ENCODE results near the gene OXNAD1. TPM values are rescaled to one million over a fixed set of nuclear protein-coding genes. Genes with fewer than 3 reads are reported as not detected.

Gene OXNAD1
- total and polyA plus RNA-seq, 2 experiments from 2014 or later, result 9.8 to 10.8 TPM

DNA sequence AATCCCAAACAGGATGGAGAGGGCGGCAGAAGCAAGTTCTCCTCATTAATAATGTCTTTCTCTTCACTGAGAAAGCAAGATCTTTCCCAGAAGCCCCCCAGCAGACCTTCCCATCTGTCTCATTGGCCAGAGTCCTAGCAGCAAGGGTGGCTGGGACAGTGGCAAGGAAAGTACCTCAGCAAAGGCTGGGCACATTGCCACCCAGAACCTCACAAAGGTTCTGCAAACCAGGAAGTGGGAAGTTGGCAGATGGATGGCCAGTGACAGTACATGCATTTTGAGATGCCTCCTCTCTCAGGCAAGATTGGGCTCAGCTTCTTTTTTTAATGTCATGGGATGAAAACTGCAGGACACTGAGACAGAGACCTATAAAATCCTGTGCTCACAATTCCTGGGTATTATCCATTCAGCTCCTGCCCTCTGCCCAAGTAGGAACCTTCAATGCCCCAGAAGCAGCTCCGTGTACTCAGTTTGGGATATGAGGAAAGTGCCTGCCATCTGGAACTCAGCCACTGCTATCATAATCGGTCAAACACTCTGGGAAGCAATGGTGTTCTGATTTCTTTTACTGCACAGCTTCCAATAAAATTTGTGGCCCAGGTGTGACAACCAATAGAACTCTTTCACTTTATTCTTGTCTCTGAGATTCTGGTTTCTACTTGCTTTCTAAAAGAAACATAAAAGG, 25.8 kb upstream of the OXNAD1 start:
- WGBS, 2 experiments (ENCODE audit: low coverage in 1 of 2, low lambda C conversion rate in 2 of 2, missing lambda C conversion rate in 2 of 2), result 45 to 51% methylated on average over 3 of the region's 3 CpGs

GRCh38 chr3:16239780-16240179, 25.2 kb upstream of the OXNAD1 start:
- Histone ChIP-seq H3K9ac (0 out of 2 replicates have a peak overlapping the region, but pooled peaks have one; percentile 14), H3K27ac (peak overlapping the region; percentile 60)

More for the DNA sequence above, 25.8 kb upstream of the OXNAD1 start:
- Histone ChIP-seq H3K9me3 (ENCODE audit: low read depth) (no peaks in the 10 kb centered on the region), H3K4me2 (ENCODE audit: unreplicated experiment) (peak overlapping the region; percentile 11), H3K27ac (peak overlapping the region; percentile 60; the same call in 1 of the 2 replicates), H3K4me1 (ENCODE audit: insufficient read depth) (peaks cover 26% of the 10 kb centered on the region), H4K20me1 (ENCODE audit: insufficient read depth) (no peaks in the 10 kb centered on the region), H3K27me3 (replicated peaks; ENCODE audit: insufficient read depth) (no peaks in the 10 kb centered on the region), H3F3A (ENCODE audit: insufficient read depth) (peaks cover 14% of the 10 kb centered on the region), H3K36me3 (ENCODE audit: low read depth) (no peaks in the 10 kb centered on the region), H3K9me2 (ENCODE audit: insufficient read depth) (no peaks in the 10 kb centered on the region; the same call in 1 of the 2 replicates), H2AFZ (no peak overlapping the region), H3K79me2 (ENCODE audit: insufficient read depth) (no peaks in the 10 kb centered on the region), H3K4me3 (no peak overlapping the region), H3K9ac (no peak overlapping the region)
- in situ Hi-C loops (cut with MboI), result no loop called here
- TF ChIP-seq EZH2 (IDR thresholded peaks at IDR 0.05; ENCODE audit: insufficient read depth, poor library complexity, severe bottlenecking), result no peak
- no peak for TF ChIP-seq EZH2phosphoT487 (IDR thresholded peaks at IDR 0.05; ENCODE audit: insufficient read depth, low read depth)
- peak; percentile 27 for DNase-seq

GRCh38 chr3:16240229-16241023, 24.6 kb upstream of the OXNAD1 start:
- TF ChIP-seq EZH2phosphoT487 (IDR thresholded peaks at IDR 0.05; ENCODE audit: insufficient read depth, low read depth), result no peak
- no peak for TF ChIP-seq EZH2 (IDR thresholded peaks at IDR 0.05; ENCODE audit: insufficient read depth, poor library complexity, severe bottlenecking)
- Histone ChIP-seq H3K27ac (peak overlapping the region; percentile 60), H3F3A (ENCODE audit: insufficient read depth) (peaks cover 14% of the 10 kb centered on the region), H3K9me3 (ENCODE audit: low read depth) (no peaks in the 10 kb centered on the region), H4K20me1 (ENCODE audit: insufficient read depth) (no peaks in the 10 kb centered on the region), H3K9me2 (ENCODE audit: insufficient read depth) (no peaks in the 10 kb centered on the region; the same call in 1 of the 2 replicates), H3K4me1 (ENCODE audit: insufficient read depth) (peaks cover 34% of the 10 kb centered on the region), H2AFZ (peak overlapping the region; percentile 11; the same call in 1 of the 2 replicates), H3K4me2 (ENCODE audit: unreplicated experiment) (peak overlapping the region; percentile 11), H3K9ac (0 out of 2 replicates have a peak overlapping the region, but pooled peaks have one; percentile 14), H3K27me3 (replicated peaks; ENCODE audit: insufficient read depth) (no peaks in the 10 kb centered on the region), H3K36me3 (ENCODE audit: low read depth) (no peaks in the 10 kb centered on the region), H3K79me2 (ENCODE audit: insufficient read depth) (no peaks in the 10 kb centered on the region), H3K4me3 (no peak overlapping the region)
- in situ Hi-C loops (cut with MboI), result loop anchor here (5.0 kb wide), 1 partner anchor 198 kb away; no protein-coding TSS in a partner anchor
- DNase-seq, result peak; percentile 86
- WGBS, 2 experiments (ENCODE audit: low coverage in 1 of 2, low lambda C conversion rate in 2 of 2, missing lambda C conversion rate in 2 of 2), result 56 to 58% methylated on average over 6 of the region's 6 CpGs

More at GRCh38 chr3:16239780-16240179, 25.2 kb upstream of the OXNAD1 start:
- no peak overlapping the region; the same call in 1 of the 2 replicates for H2AFZ ChIP-seq
- in situ Hi-C loops (cut with MboI), result loop anchor here (5.0 kb wide), 1 partner anchor 197 kb away; no protein-coding TSS in a partner anchor
- H3K9me3 ChIP-seq (ENCODE audit: low read depth), result no peaks in the 10 kb centered on the region
- no peaks in the 10 kb centered on the region for H3K27me3 ChIP-seq (replicated peaks; ENCODE audit: insufficient read depth)
- peak overlapping the region; percentile 11 for H3K4me2 ChIP-seq (ENCODE audit: unreplicated experiment)
- TF ChIP-seq EZH2 (IDR thresholded peaks at IDR 0.05; ENCODE audit: insufficient read depth, poor library complexity, severe bottlenecking) (no peak), EZH2phosphoT487 (IDR thresholded peaks at IDR 0.05; ENCODE audit: insufficient read depth, low read depth) (no peak)
- H3K36me3 ChIP-seq (ENCODE audit: low read depth), result no peaks in the 10 kb centered on the region
- H3K79me2 ChIP-seq (ENCODE audit: insufficient read depth), result no peaks in the 10 kb centered on the region
- peaks cover 14% of the 10 kb centered on the region for H3F3A ChIP-seq (ENCODE audit: insufficient read depth)
- H3K4me1 ChIP-seq (ENCODE audit: insufficient read depth), result peaks cover 31% of the 10 kb centered on the region
- no peaks in the 10 kb centered on the region for H4K20me1 ChIP-seq (ENCODE audit: insufficient read depth)
- DNase-seq, result no peak
- 81 to 84% methylated on average over 4 of the region's 4 CpGs for WGBS, 2 experiments (ENCODE audit: low coverage in 1 of 2, low lambda C conversion rate in 2 of 2, missing lambda C conversion rate in 2 of 2)
- H3K9me2 ChIP-seq (ENCODE audit: insufficient read depth), result no peaks in the 10 kb centered on the region; the same call in 1 of the 2 replicates
- H3K4me3 ChIP-seq, result no peak overlapping the region

GRCh38 chr3:16241225-16241624, 23.8 kb upstream of the OXNAD1 start:
- Histone ChIP-seq H3K36me3 (ENCODE audit: low read depth) (no peaks in the 10 kb centered on the region), H3K9ac (no peak overlapping the region), H3F3A (ENCODE audit: insufficient read depth) (peaks cover 14% of the 10 kb centered on the region), H3K4me1 (ENCODE audit: insufficient read depth) (peaks cover 34% of the 10 kb centered on the region), H3K79me2 (ENCODE audit: insufficient read depth) (no peaks in the 10 kb centered on the region), H3K9me3 (ENCODE audit: low read depth) (no peaks in the 10 kb centered on the region), H3K27ac (no peak overlapping the region), H4K20me1 (ENCODE audit: insufficient read depth) (no peaks in the 10 kb centered on the region), H3K9me2 (ENCODE audit: insufficient read depth) (no peaks in the 10 kb centered on the region; the same call in 1 of the 2 replicates), H3K4me3 (no peak overlapping the region), H3K4me2 (ENCODE audit: unreplicated experiment) (no peak overlapping the region), H2AFZ (no peak overlapping the region), H3K27me3 (replicated peaks; ENCODE audit: insufficient read depth) (no peaks in the 10 kb centered on the region)
- no peak for TF ChIP-seq EZH2 (IDR thresholded peaks at IDR 0.05; ENCODE audit: insufficient read depth, poor library complexity, severe bottlenecking)
- no peak for TF ChIP-seq EZH2phosphoT487 (IDR thresholded peaks at IDR 0.05; ENCODE audit: insufficient read depth, low read depth)
- 90 to 91% methylated on average over 5 of the region's 5 CpGs for WGBS, 2 experiments (ENCODE audit: low coverage in 1 of 2, low lambda C conversion rate in 2 of 2, missing lambda C conversion rate in 2 of 2)
- in situ Hi-C loops (cut with MboI), result loop anchor here (5.0 kb wide), 1 partner anchor 199 kb away; no protein-coding TSS in a partner anchor
- DNase-seq, result no peak

Data from GM23248 (cell line).